ENCODE data around the gene CPEB2. TPM values are rescaled to one million over a fixed set of nuclear protein-coding genes. Genes with fewer than 3 reads are reported as not detected.

Gene CPEB2
- total RNA-seq, 2 experiments from 2014 or later: 2.2 to 6.6 TPM

GRCh38 chr4:15012017-15012788 is 9.9 kb downstream of the CPEB2 start:
- Histone ChIP-seq H3K4me3 (ENCODE audit: low read depth, low read length, poor library complexity, severe bottlenecking) (no peak overlapping the region), H3K9me3 (ENCODE audit: low read length) (no peaks in the 10 kb centered on the region), H3K9me2 (ENCODE audit: insufficient read depth, low read length) (no peaks in the 10 kb centered on the region), H2AFZ (ENCODE audit: low read length) (no peak overlapping the region), H4K20me1 (ENCODE audit: insufficient read depth, low read length) (peaks cover under 1% of the 10 kb centered on the region; the same call in 1 of the 2 replicates), H3K4me2 (ENCODE audit: low read length) (no peak overlapping the region), H3K4me1 (ENCODE audit: insufficient read depth, low read length, poor library complexity, severe bottlenecking) (peaks cover under 1% of the 10 kb centered on the region), H3K79me2 (ENCODE audit: insufficient read depth, low read depth, low read length) (peaks cover 16% of the 10 kb centered on the region; the same call in 1 of the 2 replicates), H3K27ac (ENCODE audit: low read depth, low read length, poor library complexity, severe bottlenecking) (no peak overlapping the region), H3K36me3 (ENCODE audit: insufficient read depth, low read length) (peaks cover 40% of the 10 kb centered on the region)
- POLR2A ChIA-PET: interaction anchor here (1.0 to 1.2 kb wide), 3 partner anchors 9 to 13 kb away, joined by 4 to 6 read pairs (median 4); no protein-coding TSS in a partner anchor
- intact Hi-C loops (cut with micrococcal nuclease; ENCODE audit: unreplicated experiment): no loop called here
- TF ChIP-seq EZH2phosphoT487 (IDR thresholded peaks at IDR 0.05; ENCODE audit: borderline replicate concordance, low read depth, low read length) (no peak), CTCF (conservative IDR thresholded peaks at IDR 0.05; ENCODE audit: low read length) (no peak)
- BruUV-seq (replicated peaks): no TSS peak
- CTCF ChIA-PET (ENCODE audit: unreplicated experiment): no interaction called here
- DNase-seq (ENCODE audit: low spot score): no peak

- Histone ChIP-seq H2AFZ (ENCODE audit: low read length) (no peak overlapping the region), H3K36me3 (ENCODE audit: insufficient read depth, low read length) (peaks cover 40% of the 10 kb centered on the region; the same call in 1 of the 2 replicates), H3K4me1 (ENCODE audit: insufficient read depth, low read length, poor library complexity, severe bottlenecking) (no peaks in the 10 kb centered on the region), H3K27ac (ENCODE audit: low read depth, low read length, poor library complexity, severe bottlenecking) (no peak overlapping the region), H3K4me2 (ENCODE audit: low read length) (no peak overlapping the region), H3K4me3 (ENCODE audit: low read depth, low read length, poor library complexity, severe bottlenecking) (no peak overlapping the region), H3K9me2 (ENCODE audit: insufficient read depth, low read length) (no peaks in the 10 kb centered on the region), H4K20me1 (ENCODE audit: insufficient read depth, low read length) (no peaks in the 10 kb centered on the region), H3K79me2 (ENCODE audit: insufficient read depth, low read depth, low read length) (peaks cover 5% of the 10 kb centered on the region; the same call in 1 of the 2 replicates), H3K9me3 (ENCODE audit: low read length) (no peaks in the 10 kb centered on the region)
- DNase-seq (ENCODE audit: low spot score): no peak
- TF ChIP-seq EZH2phosphoT487 (IDR thresholded peaks at IDR 0.05; ENCODE audit: borderline replicate concordance, low read depth, low read length) (no peak), CTCF (conservative IDR thresholded peaks at IDR 0.05; ENCODE audit: low read length) (no peak)
- intact Hi-C loops (cut with micrococcal nuclease; ENCODE audit: unreplicated experiment): no loop called here
- no TSS peak for BruUV-seq (replicated peaks)
- ChIA-PET CTCF (ENCODE audit: unreplicated experiment) (no interaction called here), POLR2A (interaction anchor here (1.0 kb wide), 1 partner anchor 11 kb away, joined by 3 read pairs; no protein-coding TSS in a partner anchor)
Observed at GRCh38 chr4:15013585-15013984, 11.3 kb downstream of the CPEB2 start.

DNA sequence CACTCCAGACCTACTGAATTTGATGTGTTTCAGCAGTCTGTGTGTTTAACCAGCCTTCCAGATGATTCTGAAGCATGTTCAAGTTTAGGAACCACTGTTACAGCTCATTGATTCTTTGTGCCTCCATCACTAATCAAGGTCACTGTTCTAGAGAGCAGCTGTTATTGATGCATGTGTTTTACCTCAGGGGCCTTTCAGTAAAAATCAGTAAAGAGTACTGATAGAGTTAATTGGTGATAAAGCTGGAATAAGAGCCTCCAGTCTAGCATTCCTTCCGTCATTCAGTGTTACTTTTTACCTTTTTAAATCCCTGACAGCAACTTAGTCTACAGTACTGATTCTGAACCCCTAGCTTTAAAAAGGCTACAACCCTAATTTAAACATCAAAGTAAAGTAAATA is 12.9 kb downstream of the CPEB2 start:
- H3K79me2 ChIP-seq (ENCODE audit: insufficient read depth, low read depth, low read length): peaks cover 5% of the 10 kb centered on the region; the same call in 1 of the 2 replicates
- no peak overlapping the region for H3K27ac ChIP-seq (ENCODE audit: low read depth, low read length, poor library complexity, severe bottlenecking)
- H3K4me1 ChIP-seq (ENCODE audit: insufficient read depth, low read length, poor library complexity, severe bottlenecking): no peaks in the 10 kb centered on the region
- CTCF ChIA-PET (ENCODE audit: unreplicated experiment): no interaction called here
- DNase-seq (ENCODE audit: low spot score): no peak
- no peaks in the 10 kb centered on the region for H3K9me2 ChIP-seq (ENCODE audit: insufficient read depth, low read length)
- BruUV-seq (replicated peaks): no TSS peak
- H3K4me2 ChIP-seq (ENCODE audit: low read length): no peak overlapping the region
- TF ChIP-seq EZH2phosphoT487 (IDR thresholded peaks at IDR 0.05; ENCODE audit: borderline replicate concordance, low read depth, low read length) (no peak), CTCF (conservative IDR thresholded peaks at IDR 0.05; ENCODE audit: low read length) (no peak)
- POLR2A ChIA-PET: interaction anchor here (0.5 to 0.6 kb wide), 2 partner anchors 67 to 1584 kb away, joined by 3 to 9 read pairs; no protein-coding TSS in a partner anchor
- H3K4me3 ChIP-seq (ENCODE audit: low read depth, low read length, poor library complexity, severe bottlenecking): no peak overlapping the region
- intact Hi-C loops (cut with micrococcal nuclease; ENCODE audit: unreplicated experiment): no loop called here
- no peaks in the 10 kb centered on the region for H3K9me3 ChIP-seq (ENCODE audit: low read length)
- no peaks in the 10 kb centered on the region for H4K20me1 ChIP-seq (ENCODE audit: insufficient read depth, low read length)
- no peak overlapping the region for H2AFZ ChIP-seq (ENCODE audit: low read length)
- peaks cover 35% of the 10 kb centered on the region; the same call in 1 of the 2 replicates for H3K36me3 ChIP-seq (ENCODE audit: insufficient read depth, low read length)

All from OCI-LY7 (cell line).